ENCODE measurements around the gene ZBTB22.

DNA sequence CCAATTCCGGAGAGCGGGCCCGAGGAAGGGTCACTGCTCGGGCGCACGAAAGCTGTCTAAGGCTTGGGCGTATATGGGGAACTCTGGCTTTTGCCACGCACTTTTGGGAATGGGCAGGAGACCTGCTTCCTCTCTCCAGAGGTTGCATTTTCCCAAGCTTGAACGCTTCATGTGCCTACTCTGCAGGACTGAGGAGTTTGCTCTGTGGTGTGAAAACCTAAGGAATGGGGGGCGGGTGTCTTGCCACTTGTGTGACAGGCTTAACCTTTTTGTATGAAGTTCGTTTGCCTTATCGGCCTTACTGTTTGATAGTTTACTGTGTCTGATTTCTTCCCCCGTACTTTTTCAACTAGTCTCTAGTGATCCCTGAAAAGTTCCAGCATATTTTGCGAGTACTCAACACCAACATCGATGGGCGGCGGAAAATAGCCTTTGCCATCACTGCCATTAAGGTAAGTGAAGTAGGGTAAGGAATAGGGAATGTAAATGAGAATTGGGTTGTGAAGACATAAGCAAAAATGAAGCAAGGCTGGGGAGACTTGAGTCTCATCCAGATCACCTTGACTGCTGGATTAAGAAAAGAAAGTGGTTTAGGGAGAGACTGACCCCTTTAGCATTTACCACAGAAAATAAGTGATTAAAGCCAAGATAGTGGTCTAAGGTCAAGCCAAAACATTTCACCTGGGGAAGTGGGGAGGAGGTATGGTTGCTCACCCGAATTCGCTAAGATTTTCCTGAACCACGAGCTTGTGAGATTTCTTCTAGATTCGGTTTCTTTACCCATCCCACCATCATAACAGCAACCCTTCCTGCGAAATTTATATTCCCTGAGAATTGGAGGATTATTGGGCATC is 45.0 kb downstream of the ZBTB22 start:
- TF ChIP-seq, protein P1, sequence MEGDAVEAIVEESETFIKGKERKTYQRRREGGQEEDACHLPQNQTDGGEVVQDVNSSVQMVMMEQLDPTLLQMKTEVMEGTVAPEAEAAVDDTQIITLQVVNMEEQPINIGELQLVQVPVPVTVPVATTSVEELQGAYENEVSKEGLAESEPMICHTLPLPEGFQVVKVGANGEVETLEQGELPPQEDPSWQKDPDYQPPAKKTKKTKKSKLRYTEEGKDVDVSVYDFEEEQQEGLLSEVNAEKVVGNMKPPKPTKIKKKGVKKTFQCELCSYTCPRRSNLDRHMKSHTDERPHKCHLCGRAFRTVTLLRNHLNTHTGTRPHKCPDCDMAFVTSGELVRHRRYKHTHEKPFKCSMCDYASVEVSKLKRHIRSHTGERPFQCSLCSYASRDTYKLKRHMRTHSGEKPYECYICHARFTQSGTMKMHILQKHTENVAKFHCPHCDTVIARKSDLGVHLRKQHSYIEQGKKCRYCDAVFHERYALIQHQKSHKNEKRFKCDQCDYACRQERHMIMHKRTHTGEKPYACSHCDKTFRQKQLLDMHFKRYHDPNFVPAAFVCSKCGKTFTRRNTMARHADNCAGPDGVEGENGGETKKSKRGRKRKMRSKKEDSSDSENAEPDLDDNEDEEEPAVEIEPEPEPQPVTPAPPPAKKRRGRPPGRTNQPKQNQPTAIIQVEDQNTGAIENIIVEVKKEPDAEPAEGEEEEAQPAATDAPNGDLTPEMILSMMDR (IDR thresholded peaks at IDR 0.05): no peak
- no peak for TF ChIP-seq POLR2A (IDR thresholded peaks at IDR 0.05)
- no peak for TF ChIP-seq EP300 (IDR thresholded peaks at IDR 0.05)
